Measurements from ENCODE around the gene CCBE1. TPM values are rescaled to one million over a fixed set of nuclear protein-coding genes. Genes with fewer than 3 reads are reported as not detected.

The CCBE1 gene
- total and polyA plus RNA-seq, 9 of the 15 experiments (the other 6 are each of a cell fraction or from before 2014, with no cell fraction given): 0.20 TPM; not detected in 8

GRCh38 chr18:59684777-59685176, 12.4 kb downstream of the CCBE1 start (continued):
- TF ChIP-seq, protein P1, sequence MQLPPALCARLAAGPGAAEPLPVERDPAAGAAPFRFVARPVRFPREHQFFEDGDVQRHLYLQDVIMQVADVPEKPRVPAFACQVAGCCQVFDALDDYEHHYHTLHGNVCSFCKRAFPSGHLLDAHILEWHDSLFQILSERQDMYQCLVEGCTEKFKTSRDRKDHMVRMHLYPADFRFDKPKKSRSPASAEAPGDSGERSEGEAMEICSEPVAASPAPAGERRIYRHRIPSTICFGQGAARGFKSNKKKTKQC (CRISPR knock-in tag; IDR thresholded peaks at IDR 0.05): no peak
- no peak for TF ChIP-seq BRF1 (IDR thresholded peaks at IDR 0.05; ENCODE audit: borderline replicate concordance, extremely low read depth, insufficient read length)
- TF ChIP-seq FOXO4 (CRISPR knock-in tag; IDR thresholded peaks at IDR 0.05): no peak
- no peak for TF ChIP-seq PPARD (CRISPR knock-in tag; IDR thresholded peaks at IDR 0.05)
- no peak for TF ChIP-seq ADNP (tag; IDR thresholded peaks at IDR 0.05)
- TF ChIP-seq OTX1 (CRISPR knock-in tag; IDR thresholded peaks at IDR 0.05): no peak
- no peak for TF ChIP-seq ZNF780A (CRISPR knock-in tag; IDR thresholded peaks at IDR 0.05)
- no peak for TF ChIP-seq ETV6 (IDR thresholded peaks at IDR 0.05; ENCODE audit: borderline replicate concordance in 1 of 2, low read depth in 2 of 2, low read length in 1 of 2)
- TF ChIP-seq ETV6 (CRISPR knock-in tag; IDR thresholded peaks at IDR 0.05; ENCODE audit: borderline replicate concordance): no peak

DNA sequence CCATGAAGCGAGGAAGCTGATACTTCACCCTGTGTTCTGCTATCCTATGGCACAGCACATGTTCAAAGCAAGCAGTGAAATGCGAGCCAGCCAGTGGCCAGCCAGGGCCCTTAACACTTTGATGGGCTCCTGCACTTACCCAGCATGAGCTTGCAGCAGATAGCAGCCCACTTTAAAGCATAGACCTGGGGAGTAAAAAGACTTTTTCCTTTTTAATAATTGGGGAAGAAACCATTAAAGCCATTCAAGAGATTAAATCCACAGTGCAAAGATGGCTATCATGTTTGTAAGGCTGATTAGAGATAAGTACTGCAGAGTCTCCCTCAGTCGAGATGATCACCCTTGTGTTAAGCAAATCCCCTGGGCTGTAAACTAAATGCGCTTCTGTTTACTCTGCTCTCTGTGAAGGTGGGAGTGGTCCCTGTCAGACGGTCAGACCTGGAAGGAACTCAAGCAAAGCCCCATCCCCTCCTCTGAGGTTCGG, 15.7 kb downstream of the CCBE1 start:
- FAIRE-seq (no peak), ATAC-seq (no peak), DNase-seq (ENCODE audit: extremely low read depth in 1 of 4, low spot score in 3 of 4) (no peak)
- Histone ChIP-seq H3K9ac (ENCODE audit: insufficient read depth in 1 of 2, low read depth in 2 of 2, low read length in 2 of 2) (no peak overlapping the region), H3K4me1 (replicated peaks in 1 of 2; ENCODE audit: control insufficient read depth in 2 of 2, insufficient read depth in 2 of 2, low read length in 2 of 2) (no peaks in the 10 kb centered on the region), H3K79me2 (ENCODE audit: control insufficient read depth, insufficient read depth, low read length) (no peaks in the 10 kb centered on the region), H4K20me1 (replicated peaks; ENCODE audit: control insufficient read depth, insufficient read depth, low read length) (no peaks in the 10 kb centered on the region), H3K9me3 (replicated peaks; ENCODE audit: control insufficient read depth, insufficient read depth, low read depth, low read length) (no peaks in the 10 kb centered on the region), H3K27ac (ENCODE audit: extremely low read depth, low read depth, low read length) (no peak overlapping the region), H3K27me3 (ENCODE audit: control insufficient read depth in 2 of 2, insufficient read depth in 2 of 2, low read length in 2 of 2) (no peaks in the 10 kb centered on the region), H3K9me1 (ENCODE audit: control insufficient read depth, insufficient read depth, low read length) (no peaks in the 10 kb centered on the region), H3K4me2 (ENCODE audit: insufficient read depth, low read length) (no peak overlapping the region), H2AFZ (ENCODE audit: low read depth, low read length) (no peak overlapping the region), H3K36me3 (ENCODE audit: control insufficient read depth, insufficient read depth, low read length) (no peaks in the 10 kb centered on the region), H3K4me3 (no peak overlapping the region)
- intact Hi-C loops (cut with micrococcal nuclease): no loop called here
- POLR2A ChIA-PET: no interaction called here
- in situ Hi-C loops (cut with MboI): no loop called here
- BruUV-seq (replicated peaks): no TSS peak
- TF ChIP-seq, protein P2, sequence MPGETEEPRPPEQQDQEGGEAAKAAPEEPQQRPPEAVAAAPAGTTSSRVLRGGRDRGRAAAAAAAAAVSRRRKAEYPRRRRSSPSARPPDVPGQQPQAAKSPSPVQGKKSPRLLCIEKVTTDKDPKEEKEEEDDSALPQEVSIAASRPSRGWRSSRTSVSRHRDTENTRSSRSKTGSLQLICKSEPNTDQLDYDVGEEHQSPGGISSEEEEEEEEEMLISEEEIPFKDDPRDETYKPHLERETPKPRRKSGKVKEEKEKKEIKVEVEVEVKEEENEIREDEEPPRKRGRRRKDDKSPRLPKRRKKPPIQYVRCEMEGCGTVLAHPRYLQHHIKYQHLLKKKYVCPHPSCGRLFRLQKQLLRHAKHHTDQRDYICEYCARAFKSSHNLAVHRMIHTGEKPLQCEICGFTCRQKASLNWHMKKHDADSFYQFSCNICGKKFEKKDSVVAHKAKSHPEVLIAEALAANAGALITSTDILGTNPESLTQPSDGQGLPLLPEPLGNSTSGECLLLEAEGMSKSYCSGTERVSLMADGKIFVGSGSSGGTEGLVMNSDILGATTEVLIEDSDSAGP (CRISPR knock-in tag; IDR thresholded peaks at IDR 0.05): no peak
- no peak for TF ChIP-seq SMAD4 (CRISPR knock-in tag; conservative IDR thresholded peaks at IDR 0.05)
- CTCF ChIA-PET (ENCODE audit: low intra/inter-chr PET ratio): no interaction called here
- WGBS (ENCODE audit: insufficient coverage, low coverage, missing lambda C conversion rate): 2% methylated on average over 6 of the region's 6 CpGs
